ENCODE measurements around the gene RHOXF2B.
"Not testable (repeated sequence)": the region's sequence is repeated elsewhere in the genome, so short reads cannot be mapped to it uniquely, and the experiment has no call there.

Gene RHOXF2B

GRCh38 chrX:120077590-120077989, at the start of gene RHOXF2B:
TSS of gene RHOXF2B (minus strand) at chrX:120077690. CDS start at chrX:120077552, 138 bp downstream.
- not testable (repeated sequence) for DNase-seq

GRCh38 chrX:120125444-120125843, 48.0 kb upstream of the RHOXF2B start:
- no peak for DNase-seq

- DNase-seq, result no peak
Measured at GRCh38 chrX:120120223-120120622, 42.7 kb upstream of the RHOXF2B start.

- DNase-seq, result no peak
Measured at GRCh38 chrX:120115438-120115963, 38.0 kb upstream of the RHOXF2B start, which contains the start of gene RHOXF1. TSS of gene RHOXF1 (minus strand) at chrX:120115913. CDS start at chrX:120115862, 51 bp downstream.

GRCh38 chrX:120111611-120112010, 34.1 kb upstream of the RHOXF2B start:
- no peak for DNase-seq

- DNase-seq, result no peak
Measured at GRCh38 chrX:120109378-120109777, 31.9 kb upstream of the RHOXF2B start.

GRCh38 chrX:120104707-120105106, 27.2 kb upstream of the RHOXF2B start:
- not testable (repeated sequence) for DNase-seq

- DNase-seq, result not testable (repeated sequence)
Measured at GRCh38 chrX:120101057-120101456, 23.6 kb upstream of the RHOXF2B start.

- no peak for DNase-seq
Measured at GRCh38 chrX:120090208-120090607, 12.7 kb upstream of the RHOXF2B start.

- DNase-seq, result no peak
Measured at GRCh38 chrX:120087289-120088017, 10.0 kb upstream of the RHOXF2B start.

GRCh38 chrX:120085553-120086185, 8.2 kb upstream of the RHOXF2B start:
- not testable (repeated sequence) for DNase-seq

- not testable (repeated sequence) for DNase-seq
Measured at GRCh38 chrX:120066169-120066568, 11.3 kb downstream of the RHOXF2B start.

- DNase-seq, result not testable (repeated sequence)
Measured at GRCh38 chrX:120042712-120043111, 34.8 kb downstream of the RHOXF2B start.

GRCh38 chrX:120042247-120042646, 35.2 kb downstream of the RHOXF2B start:
- not testable (repeated sequence) for DNase-seq

- DNase-seq, result not testable (repeated sequence)
Measured at GRCh38 chrX:120040176-120040575, 37.3 kb downstream of the RHOXF2B start.

- DNase-seq, result not testable (repeated sequence)
Measured at GRCh38 chrX:120039087-120039733, 38.3 kb downstream of the RHOXF2B start.

GRCh38 chrX:120036704-120037103, 40.8 kb downstream of the RHOXF2B start:
- no peak for DNase-seq

- not testable (repeated sequence) for DNase-seq
Measured at GRCh38 chrX:120035522-120036309, 41.8 kb downstream of the RHOXF2B start.

GRCh38 chrX:120029354-120029753, 48.1 kb downstream of the RHOXF2B start:
- no peak for DNase-seq

GRCh38 chrX:120023259-120023658, 54.2 kb downstream of the RHOXF2B start:
- no peak for DNase-seq

- no peak for DNase-seq
Measured at GRCh38 chrX:120022763-120023162, 54.7 kb downstream of the RHOXF2B start.

All from activated CD8-positive, alpha-beta memory T cell treated with anti-CD3 and anti-CD28 coated beads, Interleukin-2, amount 50 U/mL, for 48 hours (primary cell).